Measurements from ENCODE around the gene MYOG. TPM values are rescaled to one million over a fixed set of nuclear protein-coding genes. Genes with fewer than 3 reads are reported as not detected.

Gene MYOG
- polyA plus RNA-seq, 1 experiment, result not detected

DNA sequence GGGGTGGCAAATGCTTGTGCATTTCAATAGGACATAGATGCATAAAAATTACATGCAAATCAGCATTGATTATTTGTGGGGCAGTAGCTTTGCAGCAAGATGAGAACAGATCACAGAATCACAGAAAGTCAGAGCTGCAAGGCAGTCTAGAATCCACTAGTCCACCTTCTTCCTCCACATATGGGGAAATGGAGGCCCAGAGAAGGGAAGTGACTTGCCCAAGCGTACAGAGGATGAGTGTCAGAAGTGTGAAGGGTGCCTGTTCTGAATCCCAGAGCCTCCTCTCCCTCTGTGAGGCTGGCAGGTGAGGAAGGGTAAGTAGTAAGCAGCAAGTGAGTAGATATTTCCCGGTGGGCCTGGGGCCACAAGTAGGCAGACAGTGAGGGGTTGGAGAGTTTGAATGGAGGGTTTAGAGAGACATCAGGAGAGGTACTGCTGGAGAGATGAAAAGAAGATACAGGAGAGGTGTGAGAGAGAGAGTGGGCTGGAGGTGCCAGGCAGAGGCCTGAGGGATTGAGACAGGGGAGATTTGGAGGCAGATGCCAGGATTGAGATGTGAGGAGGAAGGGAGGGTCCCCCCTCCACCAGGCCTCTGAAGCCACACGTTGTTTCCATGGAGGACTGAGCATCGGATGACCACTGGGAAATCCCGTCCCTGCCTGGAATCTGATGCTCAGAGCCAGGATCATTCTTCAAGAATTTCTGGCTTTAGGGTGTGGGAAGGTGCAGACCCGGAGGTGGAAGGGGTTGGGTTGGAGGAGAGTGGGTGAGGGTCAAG is 4.8 kb upstream of the MYOG start:
- POLR2A ChIA-PET, result no interaction called here
- Histone ChIP-seq H3K4me3 (ENCODE audit: low read depth, low read length) (no peak overlapping the region), H3K27ac (ENCODE audit: low read depth, low read length) (no peak overlapping the region), H3K27me3 (ENCODE audit: control insufficient read depth, insufficient read depth, low read length) (peaks cover 62% of the 10 kb centered on the region), H3K9me3 (ENCODE audit: control insufficient read depth, insufficient read depth, low read length) (peaks cover 4% of the 10 kb centered on the region; the same call in 1 of the 2 replicates)
- no peak for DNase-seq (ENCODE audit: low read depth, low spot score)
- TF ChIP-seq, protein P1, sequence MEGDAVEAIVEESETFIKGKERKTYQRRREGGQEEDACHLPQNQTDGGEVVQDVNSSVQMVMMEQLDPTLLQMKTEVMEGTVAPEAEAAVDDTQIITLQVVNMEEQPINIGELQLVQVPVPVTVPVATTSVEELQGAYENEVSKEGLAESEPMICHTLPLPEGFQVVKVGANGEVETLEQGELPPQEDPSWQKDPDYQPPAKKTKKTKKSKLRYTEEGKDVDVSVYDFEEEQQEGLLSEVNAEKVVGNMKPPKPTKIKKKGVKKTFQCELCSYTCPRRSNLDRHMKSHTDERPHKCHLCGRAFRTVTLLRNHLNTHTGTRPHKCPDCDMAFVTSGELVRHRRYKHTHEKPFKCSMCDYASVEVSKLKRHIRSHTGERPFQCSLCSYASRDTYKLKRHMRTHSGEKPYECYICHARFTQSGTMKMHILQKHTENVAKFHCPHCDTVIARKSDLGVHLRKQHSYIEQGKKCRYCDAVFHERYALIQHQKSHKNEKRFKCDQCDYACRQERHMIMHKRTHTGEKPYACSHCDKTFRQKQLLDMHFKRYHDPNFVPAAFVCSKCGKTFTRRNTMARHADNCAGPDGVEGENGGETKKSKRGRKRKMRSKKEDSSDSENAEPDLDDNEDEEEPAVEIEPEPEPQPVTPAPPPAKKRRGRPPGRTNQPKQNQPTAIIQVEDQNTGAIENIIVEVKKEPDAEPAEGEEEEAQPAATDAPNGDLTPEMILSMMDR (IDR thresholded peaks at IDR 0.05; ENCODE audit: low read depth, low read length), result no peak
- CTCF ChIA-PET, result interaction anchor here (1.1 kb wide), 1 partner anchor 28 kb away, joined by 5 read pairs; no protein-coding TSS in a partner anchor

DNA sequence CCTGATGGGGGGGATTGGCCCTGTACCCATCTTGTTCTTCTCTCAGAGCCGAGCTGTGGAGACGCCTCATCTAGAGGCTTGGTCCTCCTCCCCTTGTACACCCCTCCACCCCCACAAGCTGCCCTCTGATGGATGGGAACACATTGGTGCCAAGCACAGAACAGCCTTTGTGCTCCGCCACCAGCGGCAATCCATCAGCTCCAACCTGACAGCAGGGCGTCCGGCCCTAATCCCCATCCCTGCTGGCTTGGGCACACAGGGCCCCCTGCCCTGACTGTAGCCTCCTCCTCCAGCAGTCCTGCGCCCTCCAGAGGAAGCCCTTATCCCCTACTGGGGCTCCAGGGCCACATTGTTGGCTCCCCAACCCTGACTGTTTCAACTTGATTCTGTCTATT is 3.8 kb upstream of the MYOG start:
- ChIA-PET CTCF (no interaction called here), POLR2A (no interaction called here)
- TF ChIP-seq, protein P1 (IDR thresholded peaks at IDR 0.05; ENCODE audit: low read depth, low read length), result no peak
- Histone ChIP-seq H3K27ac (ENCODE audit: low read depth, low read length) (no peak overlapping the region), H3K4me3 (ENCODE audit: low read depth, low read length) (no peak overlapping the region), H3K27me3 (ENCODE audit: control insufficient read depth, insufficient read depth, low read length) (peaks cover 59% of the 10 kb centered on the region), H3K9me3 (ENCODE audit: control insufficient read depth, insufficient read depth, low read length) (peaks cover 4% of the 10 kb centered on the region; the same call in 1 of the 2 replicates)
- no peak for DNase-seq (ENCODE audit: low read depth, low spot score)

DNA sequence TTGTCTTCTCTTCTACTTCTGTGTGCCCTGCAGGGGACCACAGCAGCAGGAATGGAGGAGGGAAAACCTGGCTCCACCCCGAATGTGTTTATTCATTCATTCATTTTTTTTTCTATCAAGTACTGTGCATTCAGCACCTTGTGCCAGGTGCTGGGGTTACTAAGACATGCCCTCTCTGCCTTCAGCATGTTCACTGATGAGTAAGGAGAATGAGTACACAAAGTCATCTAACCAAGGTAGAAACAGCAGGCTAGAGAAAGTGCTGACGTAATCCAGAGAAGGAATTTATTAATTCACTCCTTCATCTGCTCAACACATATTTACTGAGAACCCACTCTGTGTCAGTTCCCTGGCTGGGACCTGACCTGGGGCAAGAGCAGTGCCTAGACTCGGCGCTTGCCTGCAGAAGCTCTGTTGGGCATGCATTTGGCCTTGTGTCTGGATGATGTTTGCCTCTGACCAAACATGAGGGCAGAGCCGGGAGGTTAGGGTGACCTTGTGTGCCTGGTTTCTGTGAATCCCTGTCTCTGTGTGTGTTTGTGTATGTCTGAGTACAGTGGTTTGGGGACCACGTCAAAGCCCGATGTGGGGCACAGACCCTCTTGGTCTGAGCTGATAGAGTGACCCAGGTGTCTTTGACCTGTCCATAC is 3.3 kb upstream of the MYOG start:
- CTCF ChIA-PET, result interaction anchor here (0.6 kb wide), 1 partner anchor 81 kb away, joined by 4 read pairs; no protein-coding TSS in a partner anchor
- TF ChIP-seq, protein P1 (IDR thresholded peaks at IDR 0.05; ENCODE audit: low read depth, low read length), result no peak
- Histone ChIP-seq H3K9me3 (ENCODE audit: control insufficient read depth, insufficient read depth, low read length) (no peaks in the 10 kb centered on the region), H3K27me3 (ENCODE audit: control insufficient read depth, insufficient read depth, low read length) (peaks cover 59% of the 10 kb centered on the region), H3K27ac (ENCODE audit: low read depth, low read length) (no peak overlapping the region), H3K4me3 (ENCODE audit: low read depth, low read length) (no peak overlapping the region)
- POLR2A ChIA-PET, result no interaction called here
- DNase-seq (ENCODE audit: low read depth, low spot score), result no peak

DNA sequence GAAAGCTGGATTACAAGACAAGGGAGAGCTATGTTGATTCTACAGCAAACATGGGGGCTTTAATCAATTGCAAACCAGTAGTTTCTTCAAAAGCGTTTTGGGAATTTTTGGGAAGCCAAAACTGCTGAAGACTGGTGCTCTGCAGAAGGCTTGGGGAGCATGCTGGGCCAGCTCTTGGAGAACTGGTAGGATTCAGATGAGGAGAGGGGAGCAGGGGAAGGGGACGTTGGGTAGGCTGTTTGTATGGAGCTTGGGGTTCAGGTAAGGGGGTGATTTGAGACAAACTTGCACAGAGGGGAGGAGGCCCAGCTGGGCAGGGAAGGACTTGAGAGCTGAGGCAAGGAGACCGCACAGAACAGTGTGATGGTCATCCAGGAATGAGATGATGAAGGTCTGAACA is 2.6 kb upstream of the MYOG start:
- TF ChIP-seq, protein P1 (IDR thresholded peaks at IDR 0.05; ENCODE audit: low read depth, low read length), result no peak
- Histone ChIP-seq H3K27me3 (ENCODE audit: control insufficient read depth, insufficient read depth, low read length) (peaks cover 56% of the 10 kb centered on the region), H3K9me3 (ENCODE audit: control insufficient read depth, insufficient read depth, low read length) (no peaks in the 10 kb centered on the region), H3K4me3 (ENCODE audit: low read depth, low read length) (no peak overlapping the region), H3K27ac (ENCODE audit: low read depth, low read length) (no peak overlapping the region)
- DNase-seq (ENCODE audit: low read depth, low spot score), result no peak
- POLR2A ChIA-PET, result no interaction called here
- CTCF ChIA-PET, result no interaction called here

All from AG04450 (cell line).